RWPE1 (cell line): Measurements from ENCODE around the gene GLYR1.
"Not testable (repeated sequence)": the region's sequence is repeated elsewhere in the genome, so short reads cannot be mapped to it uniquely, and the experiment has no call there.

Source experiments
- CTCF ChIA-PET: fragments of 350-600 bp; sonication (Branson Sonifier 250); formaldehyde crosslinking; extraction: SDS; loops from one replicate; lab custom pipeline; 2021; lab: Yijun Ruan, JAX
- POLR2A ChIA-PET: fragments of 400-600 bp; formaldehyde crosslinking; extraction: SDS; loops from one replicate; lab custom pipeline; 2020; ENCODE audit warnings: antibody characterized with exemption; ENCODE audit not compliant: low non-redundant PET; lab: Yijun Ruan, JAX
- DNase-seq: peaks from one replicate; pipeline ENCODE4 v3.0.0; 2012; ENCODE audit warnings: low spot score
- H3K27ac ChIP-seq: fragments of 450-650 bp; 2 replicates; pipeline ENCODE4 v1.5.1; 2017
- CTCF ChIP-seq: fragments of 450-650 bp; conservative IDR thresholded peaks from 2 replicates; pipeline ENCODE4 v1.5.1; 2017; ENCODE audit warnings: low read depth, mild to moderate bottlenecking

GLYR1 gene

GRCh38 chr16:4846901-4847773, at the start of gene GLYR1, which contains the start of gene UBN1:
TSS of gene GLYR1 (minus strand) at chr16:4847288. CDS start at chr16:4847265, 23 bp downstream.
TSS of gene UBN1 (plus strand) at chr16:4847481. CDS start at chr16:4852918, 5,437 bp downstream.
- POLR2A ChIA-PET = no interaction called here
- CTCF ChIA-PET = interaction anchor here (0.5 kb wide), 1 partner anchor 1339 kb away, joined by 3 read pairs; no protein-coding TSS in a partner anchor
- peak; percentile 96 for DNase-seq
- peak within 1 kb of the TSS; percentile 92 for H3K27ac ChIP-seq
- TF ChIP-seq CTCF = no peak

GRCh38 chr16:4896761-4897160, 49.7 kb upstream of the GLYR1 start:
- DNase-seq, CTCF ChIA-PET: not testable (repeated sequence)
- POLR2A ChIA-PET = interaction anchor here (0.8 kb wide), 1 partner anchor 18 kb away, joined by 17 read pairs; no protein-coding TSS in a partner anchor
- H3K27ac ChIP-seq = peak overlapping the region; percentile 72

- ChIA-PET CTCF (interaction anchor here (0.7 to 1.5 kb wide), 2 partner anchors 41 to 63 kb away, joined by 3 to 4 read pairs; partner anchors contain the start of gene SEC14L5), POLR2A (no interaction called here)
- no peak for TF ChIP-seq CTCF
- H3K27ac ChIP-seq = peak overlapping the region; percentile 72
- no peak for DNase-seq
These were observed 48.3 kb upstream of the GLYR1 start for GRCh38 chr16:4895366-4895765.

GRCh38 chr16:4894276-4895150, 47.4 kb upstream of the GLYR1 start:
- peak overlapping the region; percentile 72 for H3K27ac ChIP-seq
- CTCF ChIA-PET = interaction anchor here (1.5 kb wide), 1 partner anchor 41 kb away, joined by 4 read pairs; no protein-coding TSS in a partner anchor
- POLR2A ChIA-PET = no interaction called here
- no peak for DNase-seq
- TF ChIP-seq CTCF = no peak

GRCh38 chr16:4893103-4893862, 46.2 kb upstream of the GLYR1 start:
- ChIA-PET CTCF (no interaction called here), POLR2A (no interaction called here)
- DNase-seq = no peak
- TF ChIP-seq CTCF = no peak
- peak overlapping the region; percentile 57 for H3K27ac ChIP-seq

GRCh38 chr16:4892361-4893102, 45.4 kb upstream of the GLYR1 start:
- no peak for TF ChIP-seq CTCF
- ChIA-PET POLR2A (no interaction called here), CTCF (no interaction called here)
- no peak for DNase-seq
- peak overlapping the region; percentile 57 for H3K27ac ChIP-seq
